ENCODE data around the gene PCDHA1. TPM values are rescaled to one million over a fixed set of nuclear protein-coding genes. Genes with fewer than 3 reads are reported as not detected.
"Not testable (repeated sequence)": the region's sequence is repeated elsewhere in the genome, so short reads cannot be mapped to it uniquely, and the experiment has no call there.

The PCDHA1 gene
- total RNA-seq, 1 experiment from 2014 or later, result not detected

DNA sequence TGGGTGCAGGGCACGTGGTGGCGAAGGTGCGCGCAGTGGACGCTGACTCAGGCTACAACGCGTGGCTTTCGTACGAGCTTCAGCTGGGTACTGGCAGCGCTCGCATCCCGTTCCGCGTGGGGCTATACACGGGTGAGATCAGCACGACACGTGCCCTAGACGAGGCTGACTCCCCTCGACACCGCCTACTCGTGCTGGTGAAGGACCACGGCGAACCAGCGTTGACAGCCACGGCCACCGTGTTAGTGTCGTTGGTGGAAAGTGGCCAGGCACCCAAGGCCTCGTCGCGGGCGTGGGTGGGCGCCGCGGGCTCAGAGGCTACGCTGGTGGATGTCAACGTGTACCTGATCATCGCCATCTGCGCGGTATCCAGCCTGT is 10.8 kb downstream of the PCDHA1 start:
- no peak overlapping the region for H3K27ac Mint-ChIP-seq (ENCODE audit: unreplicated experiment)
- no peak for DNase-seq
- H3K4me1 Mint-ChIP-seq (ENCODE audit: low read depth, unreplicated experiment), result no peaks in the 10 kb centered on the region
- Histone ChIP-seq H3K27me3 (replicated peaks; ENCODE audit: control insufficient read depth, insufficient read depth, low read length) (no peaks in the 10 kb centered on the region), H3K4me3 (ENCODE audit: low read depth, low read length) (no peak overlapping the region), H3K36me3 (ENCODE audit: control insufficient read depth, insufficient read depth, low read length) (no peaks in the 10 kb centered on the region), H3K9me3 (peaks cover 3% of the 10 kb centered on the region; the same call in 1 of the 2 replicates), H3K4me1 (no peaks in the 10 kb centered on the region)
- H3K4me3 Mint-ChIP-seq (ENCODE audit: unreplicated experiment), result no peak overlapping the region
- peaks cover 16% of the 10 kb centered on the region for H3K9me3 Mint-ChIP-seq (ENCODE audit: unreplicated experiment)
- intact Hi-C loops (cut with micrococcal nuclease; ENCODE audit: unreplicated experiment), result no loop called here
- ChIA-PET POLR2A (no interaction called here), CTCF (no interaction called here)
- H3K27me3 Mint-ChIP-seq (ENCODE audit: insufficient read depth, unreplicated experiment), result no peaks in the 10 kb centered on the region
- BruUV-seq (replicated peaks), result no TSS peak
- TF ChIP-seq CTCF (IDR thresholded peaks at IDR 0.05; ENCODE audit: insufficient read depth in 1 of 2, low read depth in 1 of 2, low read length in 1 of 2, severe bottlenecking in 1 of 2, unreplicated experiment in 1 of 2), result no peak
- H3K36me3 Mint-ChIP-seq (ENCODE audit: insufficient read depth, unreplicated experiment), result no peaks in the 10 kb centered on the region

GRCh38 chr5:140800816-140801493 is 15.0 kb downstream of the PCDHA1 start, which contains the start of gene PCDHA3:
Gene PCDHA3 (plus strand): TSS chr5:140801057.
- Histone ChIP-seq H3K4me3 (ENCODE audit: low read depth, low read length) (no peak within 1 kb of the TSS), H3K27me3 (replicated peaks; ENCODE audit: control insufficient read depth, insufficient read depth, low read length) (no peaks in the 10 kb centered on the region), H3K36me3 (ENCODE audit: control insufficient read depth, insufficient read depth, low read length) (no peaks in the 10 kb centered on the region), H3K4me1 (no peaks in the 10 kb centered on the region), H3K9me3 (no peaks in the 10 kb centered on the region; the same call in 1 of the 2 replicates)
- no peaks in the 10 kb centered on the region for H3K27me3 Mint-ChIP-seq (ENCODE audit: insufficient read depth, unreplicated experiment)
- no peak for TF ChIP-seq CTCF (IDR thresholded peaks at IDR 0.05; ENCODE audit: insufficient read depth in 1 of 2, low read depth in 1 of 2, low read length in 1 of 2, severe bottlenecking in 1 of 2, unreplicated experiment in 1 of 2)
- no peak within 1 kb of the TSS for H3K4me3 Mint-ChIP-seq (ENCODE audit: unreplicated experiment)
- intact Hi-C loops (cut with micrococcal nuclease; ENCODE audit: unreplicated experiment), result no loop called here
- no peaks in the 10 kb centered on the region for H3K4me1 Mint-ChIP-seq (ENCODE audit: low read depth, unreplicated experiment)
- peaks cover 17% of the 10 kb centered on the region for H3K9me3 Mint-ChIP-seq (ENCODE audit: unreplicated experiment)
- BruUV-seq (replicated peaks), result no TSS peak
- DNase-seq, result no peak
- CTCF ChIA-PET, result no interaction called here
- no peaks in the 10 kb centered on the region for H3K36me3 Mint-ChIP-seq (ENCODE audit: insufficient read depth, unreplicated experiment)
- no peak within 1 kb of the TSS for H3K27ac Mint-ChIP-seq (ENCODE audit: unreplicated experiment)
- POLR2A ChIA-PET, result no interaction called here

GRCh38 chr5:140801494-140801841 is 15.5 kb downstream of the PCDHA1 start:
- H3K4me1 ChIP-seq, result no peaks in the 10 kb centered on the region
- no peak overlapping the region for H3K4me3 ChIP-seq (ENCODE audit: low read depth, low read length)

GRCh38 chr5:140802381-140802780 is 16.4 kb downstream of the PCDHA1 start:
- DNase-seq; intact Hi-C loops (cut with micrococcal nuclease; ENCODE audit: unreplicated experiment); H3K27me3 Mint-ChIP-seq (ENCODE audit: insufficient read depth, unreplicated experiment); CTCF ChIA-PET; POLR2A ChIA-PET; H3K4me3 Mint-ChIP-seq (ENCODE audit: unreplicated experiment); H3K9me3 ChIP-seq; BruUV-seq (replicated peaks); H3K4me1 ChIP-seq; H3K4me1 Mint-ChIP-seq (ENCODE audit: low read depth, unreplicated experiment); H3K4me3 ChIP-seq (ENCODE audit: low read depth, low read length); H3K36me3 ChIP-seq (ENCODE audit: control insufficient read depth, insufficient read depth, low read length); H3K36me3 Mint-ChIP-seq (ENCODE audit: insufficient read depth, unreplicated experiment); H3K27ac Mint-ChIP-seq (ENCODE audit: unreplicated experiment); H3K27me3 ChIP-seq (replicated peaks; ENCODE audit: control insufficient read depth, insufficient read depth, low read length): not testable (repeated sequence)
- H3K9me3 Mint-ChIP-seq (ENCODE audit: unreplicated experiment), result peaks cover 17% of the 10 kb centered on the region

More at GRCh38 chr5:140801494-140801841, 15.5 kb downstream of the PCDHA1 start:
- intact Hi-C loops (cut with micrococcal nuclease; ENCODE audit: unreplicated experiment), result no loop called here
- BruUV-seq (replicated peaks), result no TSS peak
- H3K9me3 ChIP-seq, result no peaks in the 10 kb centered on the region; the same call in 1 of the 2 replicates
- no peak for DNase-seq
- Mint-ChIP-seq H3K27ac (ENCODE audit: unreplicated experiment) (no peak overlapping the region), H3K36me3 (ENCODE audit: insufficient read depth, unreplicated experiment) (no peaks in the 10 kb centered on the region), H3K4me1 (ENCODE audit: low read depth, unreplicated experiment) (no peaks in the 10 kb centered on the region), H3K9me3 (ENCODE audit: unreplicated experiment) (peaks cover 17% of the 10 kb centered on the region), H3K4me3 (ENCODE audit: unreplicated experiment) (no peak overlapping the region), H3K27me3 (ENCODE audit: insufficient read depth, unreplicated experiment) (no peaks in the 10 kb centered on the region)
- no peaks in the 10 kb centered on the region for H3K27me3 ChIP-seq (replicated peaks; ENCODE audit: control insufficient read depth, insufficient read depth, low read length)
- no peaks in the 10 kb centered on the region for H3K36me3 ChIP-seq (ENCODE audit: control insufficient read depth, insufficient read depth, low read length)
- ChIA-PET CTCF (no interaction called here), POLR2A (no interaction called here)
- TF ChIP-seq CTCF (IDR thresholded peaks at IDR 0.05; ENCODE audit: insufficient read depth in 1 of 2, low read depth in 1 of 2, low read length in 1 of 2, severe bottlenecking in 1 of 2, unreplicated experiment in 1 of 2), result no peak

Data from Caco-2 (cell line).